GM21723 (cell line): ENCODE results near the gene AGAP1.

Experiments
- ATAC-seq: cut with Tn5 transposase; IDR thresholded peaks from one replicate; pipeline ENCODE4 v1.9.1; 2021; ENCODE audit warnings: mild to moderate bottlenecking, moderate library complexity; ENCODE audit not compliant: unreplicated experiment

The AGAP1 gene

GRCh38 chr2:235855011-235855410 is 361.2 kb downstream of the AGAP1 start:
- no peak for ATAC-seq

DNA sequence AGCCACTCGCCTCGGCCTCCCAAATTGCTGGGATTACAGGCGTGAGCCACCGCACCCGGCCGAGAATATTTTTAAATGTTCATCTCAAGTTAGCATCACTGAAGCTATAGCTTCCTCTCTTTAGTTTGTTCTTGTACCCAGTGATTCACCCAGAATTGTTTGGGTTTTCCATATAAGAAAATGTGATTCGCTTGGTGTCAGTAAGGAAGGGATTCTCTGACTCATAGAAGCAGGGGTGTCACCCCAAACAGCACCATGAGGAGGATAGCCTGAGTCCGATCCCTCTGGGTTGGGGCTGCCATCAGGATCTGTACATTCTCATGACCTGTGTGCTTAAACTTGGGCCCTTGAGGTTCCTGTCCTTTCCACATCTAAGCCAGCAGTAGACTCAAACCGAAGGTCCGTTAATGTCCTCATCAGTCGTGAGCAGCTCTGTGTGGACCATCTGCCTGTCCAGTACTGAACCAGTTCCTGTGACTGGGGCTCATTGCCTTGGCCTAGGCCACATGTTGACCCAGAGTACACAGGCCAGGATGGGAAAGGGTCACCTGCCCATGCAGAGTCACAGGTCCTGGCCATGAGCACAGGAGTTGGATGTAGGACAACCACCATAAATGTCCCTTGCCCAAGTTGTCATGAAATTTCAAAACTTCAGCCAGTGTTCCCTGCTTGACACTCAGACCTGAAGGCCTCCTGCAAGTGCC is 362.5 kb downstream of the AGAP1 start:
- ATAC-seq: no peak

DNA sequence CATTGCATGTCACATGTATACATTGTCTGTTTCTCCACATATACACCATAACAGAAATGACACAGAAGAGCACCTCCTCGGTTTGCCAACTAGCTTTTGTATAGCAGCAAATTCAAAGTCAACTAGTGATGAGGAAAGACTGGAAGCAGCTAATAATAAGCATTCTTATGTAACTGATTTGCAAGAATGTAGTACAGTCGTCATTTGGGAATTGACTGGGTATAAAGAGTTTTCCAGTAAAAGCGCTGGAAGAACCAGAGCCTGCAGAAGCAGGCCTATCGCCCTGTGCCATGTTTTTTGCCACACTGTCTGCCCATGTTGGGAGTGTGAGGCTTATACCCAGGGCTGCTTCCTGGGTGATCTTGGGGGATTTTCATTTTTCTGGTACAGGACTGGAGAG is 363.8 kb downstream of the AGAP1 start:
- ATAC-seq: no peak

DNA sequence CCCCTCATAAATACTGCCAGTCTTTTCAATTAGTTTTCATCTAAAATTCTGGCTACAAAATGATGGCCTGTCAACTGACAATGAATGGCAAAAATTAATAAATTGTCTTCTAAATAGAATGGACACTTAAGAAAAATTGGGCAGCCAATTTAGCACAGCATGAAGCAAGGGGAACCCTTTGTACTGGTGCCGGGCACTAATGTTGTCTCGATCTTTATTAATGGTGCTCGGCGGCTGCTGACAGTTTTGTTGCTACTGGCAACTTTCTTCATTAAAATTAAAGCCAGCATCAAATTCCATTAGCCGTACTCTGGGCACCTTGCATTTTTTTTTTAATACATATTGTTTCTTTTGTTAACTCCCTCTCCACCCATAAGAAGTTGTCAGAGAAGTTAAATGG is 365.0 kb downstream of the AGAP1 start:
- ATAC-seq: no peak

DNA sequence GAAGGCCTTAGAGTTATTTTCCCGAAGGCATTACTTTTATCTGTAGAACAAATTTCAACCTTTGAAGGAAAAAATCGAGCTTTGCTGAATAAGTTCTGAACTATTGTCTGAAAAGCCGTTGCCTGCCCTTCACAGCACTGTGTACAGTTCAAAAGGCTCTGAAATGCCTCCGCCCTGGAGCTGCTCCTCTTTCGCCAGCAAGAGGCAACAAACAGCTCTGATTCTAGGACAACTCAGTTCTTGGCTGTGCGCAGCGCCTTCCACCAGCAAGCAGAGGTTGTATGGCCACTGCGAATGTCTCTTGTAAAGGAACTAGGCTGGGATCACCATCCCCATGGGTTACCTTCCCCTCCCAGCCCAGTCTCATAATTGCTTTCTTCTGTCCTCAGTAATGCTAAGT is 365.8 kb downstream of the AGAP1 start:
- no peak for ATAC-seq

DNA sequence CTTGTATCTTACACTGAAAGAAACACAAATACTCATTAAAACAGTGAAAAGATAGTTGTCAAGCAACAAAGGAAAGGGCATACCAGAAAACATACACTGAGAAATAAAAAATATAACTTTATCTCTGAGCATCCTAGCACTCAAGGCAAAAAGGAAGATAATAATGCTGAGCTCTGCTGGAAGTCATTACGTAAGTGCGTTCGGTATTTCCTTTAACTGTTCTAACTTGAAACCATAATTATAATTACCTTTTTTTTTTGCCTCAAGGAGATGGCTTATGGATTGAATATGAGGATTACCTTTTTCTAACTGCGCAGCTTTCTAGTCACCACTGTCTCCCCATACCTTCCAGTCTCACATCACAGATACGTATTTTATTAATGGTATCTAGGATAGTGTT is 366.3 kb downstream of the AGAP1 start:
- ATAC-seq: no peak

DNA sequence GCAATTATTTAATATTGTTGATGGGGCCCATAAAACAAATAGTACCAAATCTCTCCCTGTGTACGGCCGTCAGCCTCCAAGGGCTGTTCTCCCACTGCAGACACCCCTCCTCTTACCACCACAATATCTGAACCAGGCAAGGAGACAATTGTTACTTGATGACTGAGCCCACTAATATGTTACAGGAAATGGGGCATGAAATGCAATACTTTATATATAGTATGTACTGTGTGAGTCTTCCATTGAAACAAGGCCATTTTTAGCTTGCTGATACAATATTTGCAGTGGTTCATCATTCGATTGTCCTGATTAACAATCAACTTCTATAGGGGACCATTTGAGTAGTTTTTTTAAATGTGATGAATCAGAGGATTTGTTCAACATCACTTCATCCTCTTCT is 367.0 kb downstream of the AGAP1 start:
- no peak for ATAC-seq

DNA sequence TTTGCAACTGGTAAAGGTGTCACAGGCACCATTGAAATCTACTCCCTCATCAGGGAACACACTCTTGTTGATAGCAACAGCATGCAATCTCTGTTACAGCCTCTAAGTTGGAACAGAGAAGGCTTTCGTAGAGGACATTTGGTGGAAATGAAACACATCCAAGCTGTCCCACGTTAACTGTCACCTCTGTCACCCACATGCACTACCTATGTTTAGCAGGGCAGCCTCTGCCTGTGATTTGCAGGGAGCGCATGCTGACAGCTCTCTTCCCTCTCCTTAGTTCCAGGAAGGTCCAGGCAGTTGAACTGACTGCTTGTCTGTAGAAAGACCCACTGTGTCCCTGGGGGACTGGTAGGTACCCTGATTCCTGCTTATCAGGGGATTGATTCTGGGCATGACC is 367.5 kb downstream of the AGAP1 start:
- no peak for ATAC-seq

DNA sequence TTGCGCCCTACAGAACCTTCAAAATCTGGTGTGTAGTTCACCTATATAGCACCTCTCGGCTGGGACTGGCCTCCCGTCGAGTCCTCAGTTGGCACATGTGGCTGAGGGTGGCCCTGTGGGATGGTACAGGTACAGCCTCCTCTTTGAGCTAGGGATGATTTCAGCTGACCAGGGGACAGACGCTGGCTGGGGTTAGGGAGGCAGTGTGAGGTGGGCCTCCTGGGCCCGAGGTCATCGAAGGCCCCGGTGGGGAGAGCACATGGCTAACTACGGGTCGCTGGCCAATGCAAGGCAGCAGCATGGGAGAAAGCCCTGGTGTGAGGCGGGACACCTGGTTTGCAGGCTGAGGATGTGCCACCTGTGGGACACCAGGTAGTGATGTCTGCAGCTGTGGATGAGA is 369.6 kb downstream of the AGAP1 start:
- ATAC-seq: no peak

DNA sequence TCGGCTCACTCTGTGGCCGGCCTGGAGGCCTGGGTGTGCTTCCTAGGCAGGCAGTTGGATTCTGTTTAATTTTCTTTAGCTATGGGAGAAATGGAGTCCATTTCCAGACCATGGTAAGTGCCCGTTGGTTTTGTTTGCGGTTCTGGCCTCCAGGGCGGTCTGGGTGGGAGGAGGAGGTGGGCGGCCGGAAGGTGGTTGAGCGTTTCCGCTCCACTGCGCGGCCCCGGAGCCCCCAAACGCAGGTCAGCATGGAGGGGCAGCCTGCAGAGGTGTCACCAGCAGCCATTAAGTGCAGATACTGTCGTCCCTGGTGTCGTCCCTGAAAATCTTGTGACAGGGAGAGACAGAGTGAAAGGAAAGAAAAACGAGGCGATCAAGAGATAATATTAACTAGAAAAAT is 370.5 kb downstream of the AGAP1 start:
- ATAC-seq: no peak

- no peak for ATAC-seq
These were observed 371.1 kb downstream of the AGAP1 start for GRCh38 chr2:235864733-235865515.

- no peak for ATAC-seq
These were observed 372.5 kb downstream of the AGAP1 start for GRCh38 chr2:235866373-235866772.

GRCh38 chr2:235868224-235868623 is 374.4 kb downstream of the AGAP1 start:
- ATAC-seq: no peak

- ATAC-seq: no peak
These were observed 374.8 kb downstream of the AGAP1 start for GRCh38 chr2:235868645-235869044.

- no peak for ATAC-seq
These were observed 376.7 kb downstream of the AGAP1 start for GRCh38 chr2:235870515-235870914.

DNA sequence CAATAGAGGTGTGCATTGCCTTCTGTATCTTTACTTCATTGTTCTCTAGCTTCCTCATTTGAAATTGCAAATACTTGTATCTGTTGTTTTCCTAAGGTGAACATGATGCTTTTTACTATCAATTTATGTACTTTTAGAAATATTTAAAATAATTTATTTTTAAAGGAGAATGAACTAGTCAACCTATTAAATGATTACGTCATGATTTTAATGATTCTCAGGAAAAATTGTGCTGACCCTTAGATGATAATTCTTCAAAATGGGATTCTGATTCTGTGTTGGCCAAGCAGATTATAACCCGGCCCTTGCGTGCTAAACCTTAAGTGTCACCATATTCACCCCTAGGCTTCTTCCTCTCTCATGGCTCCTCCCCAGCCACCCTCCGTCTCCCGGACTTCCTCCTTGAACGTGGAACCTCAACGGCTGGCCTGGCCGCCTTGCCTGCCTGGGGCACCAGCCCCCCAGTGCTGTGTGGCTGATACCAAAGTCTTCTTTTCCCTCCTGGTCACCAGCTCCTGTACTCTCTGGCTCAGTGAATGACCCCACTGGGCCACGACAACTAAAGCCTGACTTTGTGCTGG is 382.3 kb downstream of the AGAP1 start:
- ATAC-seq: no peak

DNA sequence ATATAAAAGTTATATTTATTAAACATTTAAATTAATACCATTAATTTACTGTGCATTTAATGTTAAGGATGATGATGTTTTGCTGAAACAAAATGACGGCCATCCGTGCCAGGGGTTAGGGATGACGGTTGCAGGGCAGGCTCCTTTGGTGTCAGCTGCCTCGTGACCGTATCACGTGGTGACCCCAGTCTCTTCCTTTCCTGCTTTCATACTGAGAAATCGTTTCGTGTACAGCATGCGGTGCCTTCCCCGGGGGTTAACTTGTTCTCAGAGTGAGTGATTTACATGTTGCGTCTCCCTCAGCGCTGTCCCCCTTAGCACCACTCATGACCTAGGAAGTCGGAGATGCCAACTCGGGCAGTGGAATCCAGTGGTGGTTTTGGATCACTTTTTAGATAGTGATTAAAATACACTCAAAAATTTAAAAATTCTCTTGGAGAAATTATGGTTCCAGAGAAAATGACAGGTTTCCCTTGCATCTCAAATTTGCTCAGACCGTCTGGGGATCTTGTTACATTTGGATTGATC is 383.5 kb downstream of the AGAP1 start:
- ATAC-seq: no peak

DNA sequence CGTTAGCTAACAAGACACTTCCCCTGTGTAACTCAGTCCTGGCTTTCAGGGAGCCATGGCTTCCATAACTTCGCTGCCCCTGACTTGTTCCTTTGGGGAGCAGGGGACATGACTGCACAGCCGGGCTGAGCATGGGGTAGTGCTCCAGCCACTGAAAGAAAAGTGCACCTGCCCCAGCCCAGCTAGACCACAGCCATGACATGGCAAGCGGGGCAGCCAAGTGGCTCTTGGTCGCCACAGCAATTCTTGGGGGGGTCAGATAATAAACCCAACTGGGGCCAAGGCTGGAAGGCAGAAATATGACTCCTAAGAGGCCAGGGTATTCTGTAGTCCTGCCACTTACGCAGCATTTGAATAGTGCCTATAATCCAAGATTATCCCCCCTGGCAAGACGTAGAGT is 385.3 kb downstream of the AGAP1 start:
- no peak for ATAC-seq

GRCh38 chr2:235883675-235884074 is 389.8 kb downstream of the AGAP1 start:
- ATAC-seq: no peak

GRCh38 chr2:235889302-235889630 is 395.4 kb downstream of the AGAP1 start:
- no peak for ATAC-seq

DNA sequence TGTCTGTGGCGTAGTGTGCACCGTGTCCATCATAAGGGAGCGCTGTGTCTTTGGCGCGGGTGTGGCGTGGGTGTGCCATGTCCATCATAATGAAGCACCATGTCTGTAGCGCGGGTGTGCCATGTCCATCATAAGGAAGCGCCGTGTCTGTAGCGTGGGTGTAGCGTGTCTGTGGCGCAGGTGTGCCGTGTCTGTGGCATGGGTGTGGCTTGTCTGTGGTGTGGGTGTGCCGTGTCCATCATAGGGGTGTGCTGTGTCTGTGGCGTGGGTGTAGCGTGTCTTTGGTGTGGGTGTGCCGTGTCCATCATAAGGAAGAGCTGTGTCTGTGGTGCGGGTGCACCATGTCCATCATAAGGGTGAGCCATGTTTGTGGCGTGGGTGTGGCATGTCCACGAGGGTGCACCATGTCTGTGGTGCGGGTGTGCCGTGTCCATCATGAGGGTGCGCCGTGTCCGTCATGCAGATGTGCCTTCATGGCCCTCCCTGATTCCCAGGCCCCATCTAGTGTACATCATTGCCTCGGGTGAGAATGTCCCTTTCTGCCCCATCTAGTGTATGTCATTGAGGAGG is 399.4 kb downstream of the AGAP1 start:
- ATAC-seq: no peak

- ATAC-seq: no peak
These were observed 401.0 kb downstream of the AGAP1 start for GRCh38 chr2:235894839-235895238.
